Measurements from ENCODE around the gene CNST. TPM values are rescaled to one million over a fixed set of nuclear protein-coding genes. Genes with fewer than 3 reads are reported as not detected.

Gene CNST
- total RNA-seq, 8 experiments from 2014 or later, result 11.6 to 56.4 (median 28.5) TPM

DNA sequence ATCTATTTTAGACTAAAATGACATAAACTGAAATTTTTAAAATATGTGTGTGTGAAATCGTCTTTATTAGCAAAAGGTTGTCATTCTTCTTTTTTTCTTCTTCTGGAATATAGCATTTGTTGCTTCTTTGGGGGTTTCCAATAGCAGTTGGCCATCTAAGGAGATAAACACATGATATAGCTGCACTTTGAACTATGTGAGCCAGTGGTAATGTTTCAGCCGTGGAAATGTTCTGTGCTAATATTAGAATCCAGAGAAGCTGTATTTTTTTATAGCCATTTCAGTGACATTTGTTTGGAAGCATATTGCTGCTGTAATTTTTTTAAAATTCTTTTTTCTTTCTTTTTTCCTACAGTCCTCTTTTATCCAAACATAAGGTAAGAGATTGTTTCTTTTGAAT, 75.1 kb downstream of the CNST start:
- no peak overlapping the region for H3K27ac ChIP-seq
- ATAC-seq (replicated peaks in 6 of 8), result no peak
- no peaks in the 10 kb centered on the region for H3K4me1 ChIP-seq (replicated peaks in 1 of 2)
- 6 to 92% (median 55%) methylated on average over 2 of the region's 2 CpGs for WGBS, 10 experiments
- in situ Hi-C loops (cut with MboI; ENCODE audit: low pct_unique_long_range_greater_than_20kb in 2 of 9, low sequenced_read_pairs in 9 of 9, unreplicated experiment in 9 of 9), result no loop called here
- H3K4me3 ChIP-seq, result no peak overlapping the region

DNA sequence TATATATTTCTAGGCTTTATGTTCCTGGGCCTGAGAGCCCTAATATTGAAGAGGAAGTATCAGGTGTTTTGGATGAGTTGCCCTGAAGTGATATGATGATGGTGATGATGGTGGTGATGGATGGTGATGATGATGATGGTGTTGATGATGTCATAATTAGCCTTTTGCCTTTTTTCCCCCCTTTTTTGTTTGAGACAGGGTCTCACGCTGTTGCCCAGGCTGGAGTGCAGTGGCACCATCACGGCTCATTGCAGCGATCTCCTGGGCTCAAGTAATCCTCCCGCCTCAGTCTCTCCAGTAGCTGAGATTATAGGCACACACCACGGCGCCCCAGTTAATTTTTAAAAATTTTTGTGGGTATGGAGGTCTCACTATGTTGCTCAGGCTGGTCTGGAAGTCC, 76.5 kb downstream of the CNST start:
- no peak overlapping the region for H3K27ac ChIP-seq
- no peak overlapping the region for H3K4me3 ChIP-seq
- WGBS, 10 experiments, result 96 to 100% (median 100%) methylated on average over 1 to 5 of the region's 6 CpGs; no CpG with 5 or more reads in 6 of the 10 experiments
- ATAC-seq (replicated peaks in 6 of 8), result no peak
- H3K4me1 ChIP-seq (replicated peaks in 1 of 2), result no peaks in the 10 kb centered on the region
- in situ Hi-C loops (cut with MboI; ENCODE audit: low pct_unique_long_range_greater_than_20kb in 2 of 9, low sequenced_read_pairs in 9 of 9, unreplicated experiment in 9 of 9), result no loop called here

DNA sequence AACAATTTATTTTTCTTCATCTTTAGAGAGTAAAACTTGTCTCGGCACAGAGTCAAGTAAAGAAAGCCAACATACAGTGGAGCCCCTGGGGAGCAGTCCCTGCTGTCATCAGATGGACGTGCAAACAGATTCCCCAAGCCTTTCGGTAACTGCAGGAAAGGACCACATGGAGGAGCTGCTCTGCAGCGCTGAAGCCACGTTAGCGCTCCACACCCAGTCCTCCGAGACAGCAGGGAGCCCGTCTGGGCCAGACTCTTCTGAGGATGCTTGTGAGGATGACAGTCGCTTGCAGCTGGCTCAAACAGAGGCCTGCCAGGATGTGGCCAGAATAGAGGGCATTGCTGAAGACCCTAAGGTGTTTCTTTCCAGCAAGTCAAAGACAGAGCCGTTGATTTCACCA, 80.9 kb downstream of the CNST start:
- ATAC-seq (replicated peaks in 6 of 8), result peak; percentile 99 to 100 (median 100)
- peaks cover 6 to 12% of the 10 kb centered on the region in 2 donors for H3K4me1 ChIP-seq (replicated peaks in 1 of 2)
- H3K27ac ChIP-seq, result peak overlapping the region in 1 of 2 donors; percentile 46
- H3K4me3 ChIP-seq, result peak overlapping the region; percentile 0 to 23 (median 19)
- in situ Hi-C loops (cut with MboI; ENCODE audit: low pct_unique_long_range_greater_than_20kb in 2 of 9, low sequenced_read_pairs in 9 of 9, unreplicated experiment in 9 of 9), result no loop called here
- 0 to 86% (median 13%) methylated on average over 1 to 10 of the region's 10 CpGs; no CpG with 5 or more reads in 2 of the 10 experiments for whole genome bisulfite sequencing, 10 experiments

DNA sequence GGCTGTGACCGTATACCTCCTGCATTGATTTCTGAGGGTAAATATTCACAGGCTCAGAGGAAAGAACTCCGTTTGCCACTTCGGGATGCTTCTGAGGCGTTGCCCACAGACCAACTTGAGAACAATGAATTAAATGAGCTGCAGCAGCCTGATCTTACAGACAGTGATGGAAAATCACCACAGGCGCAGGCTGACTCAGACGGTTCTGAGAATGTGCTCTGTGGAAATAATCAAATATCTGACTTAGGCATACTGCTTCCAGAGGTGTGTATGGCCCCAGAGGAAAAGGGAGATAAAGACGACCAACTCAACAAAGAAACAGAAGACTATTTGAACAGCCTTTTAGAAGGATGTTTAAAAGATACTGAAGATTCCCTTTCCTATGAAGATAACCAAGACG, 81.3 kb downstream of the CNST start:
- peak overlapping the region; percentile 0 to 23 (median 19) for H3K4me3 ChIP-seq
- in situ Hi-C loops (cut with MboI; ENCODE audit: low pct_unique_long_range_greater_than_20kb in 2 of 9, low sequenced_read_pairs in 9 of 9, unreplicated experiment in 9 of 9), result no loop called here
- H3K27ac ChIP-seq, result peak overlapping the region in 1 of 2 donors; percentile 46
- H3K4me1 ChIP-seq (replicated peaks in 1 of 2), result peaks cover 7 to 14% of the 10 kb centered on the region in 2 donors
- 59 to 86% (median 67%) methylated on average over 1 to 8 of the region's 8 CpGs; no CpG with 5 or more reads in 3 of the 10 experiments for WGBS, 10 experiments
- ATAC-seq (replicated peaks in 6 of 8), result peak in 7 of 8 experiments; percentile 23 to 74 (median 69)

DNA sequence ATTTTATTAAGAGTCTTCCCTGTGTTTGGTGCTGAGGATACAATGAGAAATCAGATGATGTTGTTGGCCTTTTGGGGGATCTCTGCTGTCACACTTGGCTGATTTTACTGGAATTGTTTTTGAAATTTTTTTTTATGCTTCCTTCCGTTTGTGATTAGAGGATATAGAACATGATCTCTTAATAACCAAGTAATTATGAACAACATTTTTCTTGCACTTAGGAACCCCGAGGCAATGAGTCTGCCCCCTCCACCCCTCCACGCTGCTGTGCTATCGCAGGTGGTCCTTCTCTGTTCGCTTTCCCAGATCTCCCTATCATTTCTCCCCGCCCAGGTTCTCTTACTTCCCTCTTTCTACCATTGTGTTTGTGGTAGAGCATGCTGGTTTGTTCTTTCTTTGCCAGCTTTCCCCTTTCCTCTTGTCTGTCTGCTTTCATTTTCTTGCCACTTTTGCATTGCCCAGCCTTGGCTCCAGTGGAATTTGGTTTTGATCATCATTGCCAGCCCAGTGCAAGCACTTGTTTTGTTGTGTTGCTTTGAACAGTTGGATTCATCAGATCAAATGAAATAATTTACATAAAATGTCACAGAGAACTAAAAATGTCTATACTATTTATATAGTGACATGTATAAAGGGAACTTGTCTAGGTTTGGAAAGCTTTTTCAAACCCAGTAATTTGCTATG, 84.9 kb downstream of the CNST start:
- in situ Hi-C loops (cut with MboI; ENCODE audit: low pct_unique_long_range_greater_than_20kb in 2 of 9, low sequenced_read_pairs in 9 of 9, unreplicated experiment in 9 of 9), result no loop called here
- H3K4me1 ChIP-seq (replicated peaks in 1 of 2), result peaks cover 7 to 14% of the 10 kb centered on the region in 2 donors
- H3K27ac ChIP-seq, result no peak overlapping the region
- WGBS, 10 experiments, result 63 to 100% (median 86%) methylated on average over 2 to 6 of the region's 6 CpGs; no CpG with 5 or more reads in 1 of the 10 experiments
- no peak for ATAC-seq (replicated peaks in 6 of 8)
- H3K4me3 ChIP-seq, result peak overlapping the region in 1 of 5 donors; percentile 23

DNA sequence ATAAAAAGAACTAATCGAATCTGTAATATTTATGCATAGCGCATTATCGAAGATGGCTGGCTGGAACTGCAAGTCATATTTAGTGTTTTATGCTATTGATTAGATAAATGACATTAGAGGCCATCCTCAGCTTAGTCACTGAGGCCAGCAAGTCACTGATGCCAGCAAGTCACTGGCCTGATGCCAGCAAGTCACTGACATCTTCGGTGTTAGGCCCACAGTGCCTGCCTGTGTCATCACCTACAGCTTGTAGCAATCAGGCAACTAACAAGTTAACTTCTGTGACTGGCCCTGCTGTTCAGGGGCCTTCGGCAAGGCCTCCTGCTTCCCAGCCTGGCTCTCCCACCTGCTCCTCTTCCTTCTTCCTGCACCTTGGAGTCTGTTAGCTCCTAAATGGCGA, 92.3 kb downstream of the CNST start:
- in situ Hi-C loops (cut with MboI; ENCODE audit: low pct_unique_long_range_greater_than_20kb in 2 of 9, low sequenced_read_pairs in 9 of 9, unreplicated experiment in 9 of 9), result no loop called here
- Histone ChIP-seq H3K4me3 (no peak overlapping the region), H3K4me1 (replicated peaks in 1 of 2) (peaks cover 7 to 8% of the 10 kb centered on the region in 2 donors), H3K27ac (peak overlapping the region in 1 of 2 donors; percentile 28)
- peak in 5 of 8 experiments; percentile 34 to 94 (median 62) for ATAC-seq (replicated peaks in 6 of 8)
- 40 to 98% (median 82%) methylated on average over 1 to 6 of the region's 6 CpGs; no CpG with 5 or more reads in 1 of the 10 experiments for WGBS, 10 experiments

DNA sequence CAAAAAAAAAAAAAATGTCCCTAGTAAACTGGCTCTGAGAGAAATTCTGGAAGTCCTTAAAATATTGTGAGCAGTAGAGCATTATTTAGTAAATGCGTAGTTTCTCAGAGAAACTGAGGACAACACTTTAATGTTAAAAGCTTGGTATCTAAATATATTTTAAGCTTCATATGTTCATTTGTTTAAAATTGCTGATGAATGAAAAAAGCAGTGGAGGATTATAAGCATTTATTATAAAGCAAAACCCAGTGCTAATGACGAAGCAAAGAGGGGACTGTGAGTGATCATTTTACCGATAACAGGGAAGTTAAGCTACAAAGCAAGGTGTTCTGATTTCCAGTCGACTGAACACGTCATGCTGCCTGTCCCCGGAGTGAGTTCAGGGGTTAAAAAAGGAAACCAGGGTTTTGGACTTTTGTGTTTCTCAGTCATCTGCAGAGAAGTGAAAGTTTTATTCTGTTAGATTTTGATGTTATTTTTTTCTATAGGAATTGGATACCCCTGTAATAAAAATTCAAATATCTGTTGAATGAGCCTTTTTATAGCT, 93.4 kb downstream of the CNST start:
- Histone ChIP-seq H3K27ac (no peak overlapping the region), H3K4me1 (replicated peaks in 1 of 2) (peaks cover 7 to 8% of the 10 kb centered on the region in 2 donors), H3K4me3 (no peak overlapping the region)
- in situ Hi-C loops (cut with MboI; ENCODE audit: low pct_unique_long_range_greater_than_20kb in 2 of 9, low sequenced_read_pairs in 9 of 9, unreplicated experiment in 9 of 9), result no loop called here
- no peak for ATAC-seq (replicated peaks in 6 of 8)
- 86 to 100% (median 97%) methylated on average over 2 to 6 of the region's 6 CpGs; no CpG with 5 or more reads in 1 of the 10 experiments for WGBS, 10 experiments

DNA sequence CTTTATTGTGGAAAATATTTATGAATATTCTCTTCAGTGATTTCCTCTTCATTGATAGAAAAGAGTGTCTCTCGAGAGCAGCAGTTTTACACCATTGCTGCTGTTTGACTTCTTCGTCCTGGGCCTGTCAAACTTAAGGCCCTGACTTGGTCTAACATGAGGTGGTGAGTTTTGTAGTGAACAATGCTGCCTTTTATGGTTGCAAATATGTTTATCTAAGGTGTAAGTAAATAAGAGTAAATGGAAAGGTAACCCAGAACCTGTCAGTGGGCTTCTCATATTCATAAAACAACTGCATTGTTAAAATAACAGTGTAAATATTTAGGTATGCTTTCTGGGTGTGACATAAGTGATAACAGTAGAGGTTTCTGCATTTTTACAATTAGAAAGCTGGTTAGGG, 95.2 kb downstream of the CNST start:
- H3K4me3 ChIP-seq, result no peak overlapping the region
- 67 to 100% (median 94%) methylated on average over 1 to 2 of the region's 2 CpGs; no CpG with 5 or more reads in 4 of the 10 experiments for WGBS, 10 experiments
- no peak for ATAC-seq (replicated peaks in 6 of 8)
- in situ Hi-C loops (cut with MboI; ENCODE audit: low pct_unique_long_range_greater_than_20kb in 2 of 9, low sequenced_read_pairs in 9 of 9, unreplicated experiment in 9 of 9), result no loop called here
- no peak overlapping the region for H3K27ac ChIP-seq
- H3K4me1 ChIP-seq (replicated peaks in 1 of 2), result peaks cover 8 to 12% of the 10 kb centered on the region in 2 donors

DNA sequence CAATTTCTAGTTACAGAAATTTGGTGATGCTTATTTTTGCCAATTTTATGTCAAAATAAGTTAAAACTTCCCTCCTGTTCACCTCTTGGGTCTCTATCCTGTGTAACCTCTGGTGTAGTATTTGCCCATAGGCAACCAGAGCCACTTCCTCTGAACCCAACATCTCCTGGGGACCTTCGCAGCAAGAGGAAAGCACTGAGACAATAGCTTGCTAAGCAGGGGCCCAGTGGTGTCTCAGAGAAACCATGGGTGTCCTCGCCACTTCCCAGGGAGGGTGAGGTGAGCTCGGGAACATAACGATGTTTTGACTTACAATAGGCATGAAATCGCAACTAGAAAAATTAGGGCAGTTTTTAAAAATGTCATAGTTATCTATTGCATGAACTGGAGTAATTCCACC, 101.5 kb downstream of the CNST start:
- Histone ChIP-seq H3K4me3 (no peak overlapping the region), H3K27ac (no peak overlapping the region), H3K4me1 (replicated peaks in 1 of 2) (peaks cover 8 to 27% of the 10 kb centered on the region in 2 donors)
- in situ Hi-C loops (cut with MboI; ENCODE audit: low pct_unique_long_range_greater_than_20kb in 2 of 9, low sequenced_read_pairs in 9 of 9, unreplicated experiment in 9 of 9), result no loop called here
- ATAC-seq (replicated peaks in 6 of 8), result no peak
- 79 to 100% (median 96%) methylated on average over 1 to 5 of the region's 5 CpGs; no CpG with 5 or more reads in 2 of the 10 experiments for WGBS, 10 experiments

DNA sequence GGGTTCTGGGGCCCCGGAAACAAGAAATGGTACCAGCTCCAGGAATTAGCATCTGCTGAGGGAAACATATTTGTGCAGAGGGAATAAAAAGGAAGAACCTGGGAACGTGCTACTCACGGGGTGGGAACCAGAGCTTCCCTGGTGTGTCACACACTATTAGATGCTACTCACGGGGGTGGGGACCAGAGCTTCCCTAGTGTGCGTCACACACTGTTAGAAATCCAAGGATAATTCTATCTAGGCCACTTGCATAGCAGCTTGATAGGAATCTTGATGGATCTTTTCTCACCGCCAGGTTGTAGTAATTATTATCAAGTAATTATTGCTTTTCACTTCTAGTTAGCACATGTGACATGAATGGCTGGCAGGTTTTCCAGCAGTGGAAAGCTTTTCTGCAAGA, 103.4 kb downstream of the CNST start:
- peak overlapping the region; percentile 24 to 57 for H3K27ac ChIP-seq
- 59 to 100% (median 70%) methylated on average over 2 to 6 of the region's 6 CpGs; no CpG with 5 or more reads in 1 of the 10 experiments for WGBS, 10 experiments
- H3K4me1 ChIP-seq (replicated peaks in 1 of 2), result peaks cover 20 to 38% of the 10 kb centered on the region in 2 donors
- peak in 5 of 8 experiments; percentile 55 to 82 (median 67) for ATAC-seq (replicated peaks in 6 of 8)
- in situ Hi-C loops (cut with MboI; ENCODE audit: low pct_unique_long_range_greater_than_20kb in 2 of 9, low sequenced_read_pairs in 9 of 9, unreplicated experiment in 9 of 9), result no loop called here
- H3K4me3 ChIP-seq, result no peak overlapping the region

DNA sequence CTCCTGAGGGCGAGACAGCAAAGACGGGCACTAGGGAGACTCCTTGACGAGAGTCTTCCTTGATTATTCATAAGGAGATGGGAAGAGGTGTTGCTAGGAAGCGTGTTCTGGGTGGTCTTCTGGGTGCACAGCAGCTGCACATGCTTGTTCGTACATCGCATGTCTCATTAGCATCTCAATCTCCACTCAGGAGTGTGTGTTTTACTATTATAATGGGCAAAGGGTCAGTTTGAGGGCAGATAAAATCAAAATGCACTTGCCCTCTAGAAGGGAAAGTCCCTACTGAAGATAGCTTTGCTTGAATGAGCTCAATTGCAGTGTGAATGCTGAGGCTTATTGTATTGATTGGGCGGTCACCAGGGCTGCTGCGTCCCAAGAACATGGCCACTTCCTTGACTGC, 107.8 kb downstream of the CNST start:
- Histone ChIP-seq H3K27ac (peak overlapping the region; percentile 10 to 64), H3K4me1 (replicated peaks in 1 of 2) (peaks cover 33 to 53% of the 10 kb centered on the region in 2 donors), H3K4me3 (no peak overlapping the region)
- in situ Hi-C loops (cut with MboI; ENCODE audit: low pct_unique_long_range_greater_than_20kb in 2 of 9, low sequenced_read_pairs in 9 of 9, unreplicated experiment in 9 of 9), result no loop called here
- WGBS, 10 experiments, result 0 to 100% (median 19%) methylated on average over 1 to 8 of the region's 8 CpGs; no CpG with 5 or more reads in 2 of the 10 experiments
- peak in 5 of 8 experiments; percentile 51 to 79 (median 70) for ATAC-seq (replicated peaks in 6 of 8)

DNA sequence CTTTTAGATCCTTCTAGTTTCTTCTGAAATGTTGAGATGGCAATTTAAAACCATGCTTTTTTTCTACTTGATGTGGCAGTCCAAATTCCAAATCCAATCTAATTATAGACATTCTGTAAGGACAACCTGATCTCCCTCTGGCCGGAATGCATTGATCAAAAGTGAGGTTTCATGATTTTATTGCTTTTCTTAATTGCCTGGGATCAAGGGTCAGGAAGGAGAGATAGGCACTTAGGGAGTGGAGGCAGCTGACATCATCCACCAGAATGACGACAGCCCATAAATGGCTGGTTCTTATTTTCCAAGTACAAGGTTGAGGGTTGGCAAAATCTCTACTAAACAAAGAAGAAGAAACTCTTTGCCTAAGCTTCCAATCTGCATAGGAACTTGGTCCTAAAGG, 111.6 kb downstream of the CNST start:
- Histone ChIP-seq H3K27ac (peak overlapping the region; percentile 60 to 90), H3K4me1 (replicated peaks in 1 of 2) (peaks cover 68 to 78% of the 10 kb centered on the region in 2 donors), H3K4me3 (no peak overlapping the region)
- in situ Hi-C loops (cut with MboI; ENCODE audit: low pct_unique_long_range_greater_than_20kb in 2 of 9, low sequenced_read_pairs in 9 of 9, unreplicated experiment in 9 of 9), result no loop called here
- WGBS, 10 experiments, result 13 to 100% (median 33%) methylated on average over 1 to 2 of the region's 2 CpGs; no CpG with 5 or more reads in 2 of the 10 experiments
- ATAC-seq (replicated peaks in 6 of 8), result peak in 5 of 8 experiments; percentile 3 to 13 (median 3)
